ENCODE measurements around the gene PDCD4.
"Not testable (repeated sequence)": the region's sequence is repeated elsewhere in the genome, so short reads cannot be mapped to it uniquely, and the experiment has no call there.

PDCD4 gene

DNA sequence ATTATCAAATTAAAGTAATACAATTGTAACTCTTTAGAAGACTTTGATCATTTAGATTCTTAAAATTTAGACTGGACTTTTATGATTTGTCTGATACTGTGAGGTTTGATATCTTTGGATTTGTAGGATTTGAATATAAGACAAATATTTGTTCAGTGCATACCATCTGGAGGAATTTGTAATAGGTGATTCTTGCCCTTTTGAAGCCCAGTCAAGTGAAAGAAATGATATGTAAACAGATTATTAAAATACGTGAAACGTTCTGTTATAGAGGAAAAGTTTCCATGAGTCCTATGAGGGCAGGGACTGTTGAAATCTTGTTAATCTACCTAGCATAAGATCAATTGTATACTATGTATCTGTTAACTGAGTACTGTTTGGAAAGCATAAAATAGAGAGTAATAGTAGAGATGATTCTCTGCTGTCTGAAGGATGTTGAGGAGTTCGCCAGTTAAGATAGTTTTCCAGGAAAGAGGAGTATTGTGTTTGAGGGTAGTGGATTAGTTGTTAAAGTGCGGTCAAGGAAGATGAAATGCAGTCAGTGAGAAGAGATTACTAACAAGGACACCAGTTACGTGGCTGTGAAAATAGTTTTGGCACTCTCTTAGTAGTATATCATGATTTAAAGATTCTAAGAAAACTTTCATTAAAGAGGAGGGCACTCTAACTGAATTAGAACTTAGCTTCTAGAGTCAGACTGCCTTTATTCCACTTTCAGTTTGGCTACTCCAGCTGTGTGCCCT lies 14.4 kb downstream of the PDCD4 start:
- DNase-seq = no peak

DNA sequence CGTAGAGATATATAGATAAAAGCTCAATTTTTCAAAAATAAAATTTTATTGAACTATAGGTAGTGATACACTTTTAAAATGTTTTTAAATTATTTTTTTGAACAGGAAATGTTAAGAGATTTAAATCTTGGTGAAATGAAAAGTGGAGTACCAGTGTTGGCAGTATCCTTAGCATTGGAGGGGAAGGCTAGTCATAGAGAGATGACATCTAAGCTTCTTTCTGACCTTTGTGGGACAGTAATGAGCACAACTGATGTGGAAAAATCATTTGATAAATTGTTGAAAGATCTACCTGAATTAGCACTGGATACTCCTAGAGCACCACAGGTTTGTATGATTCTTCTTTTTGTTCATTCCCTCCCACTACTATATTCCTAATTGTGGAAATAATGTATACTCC lies 15.8 kb downstream of the PDCD4 start:
- DNase-seq = no peak

DNA sequence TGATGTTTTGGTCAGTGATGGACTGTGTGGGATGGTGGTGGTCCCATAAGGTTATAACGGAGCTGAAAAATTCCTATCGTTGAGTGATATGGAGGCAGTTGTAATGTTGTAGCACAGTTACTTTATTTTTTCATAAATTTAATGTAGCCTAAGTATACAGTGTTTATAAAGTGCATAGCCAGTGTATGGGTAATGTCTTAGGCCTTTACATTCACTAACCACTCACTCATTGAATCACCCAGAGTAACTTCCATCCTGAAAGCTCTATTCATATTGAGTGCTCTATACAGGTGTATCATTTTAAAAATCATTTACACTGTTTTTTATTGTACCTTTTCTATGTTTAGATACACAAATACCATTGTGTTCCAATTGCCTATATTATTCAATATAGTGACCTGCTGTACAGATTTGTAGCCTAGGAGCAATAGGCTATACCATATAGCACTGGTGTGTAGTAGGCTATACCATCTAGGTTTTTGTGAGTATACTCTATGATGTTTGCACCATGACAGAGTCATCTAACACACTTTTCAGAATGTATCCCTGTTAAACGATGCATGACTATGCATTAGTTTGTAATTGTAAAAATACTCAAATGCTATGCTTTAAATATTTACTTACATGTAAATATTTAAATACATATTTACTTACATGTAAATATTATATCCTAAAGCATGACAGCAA lies 21.0 kb downstream of the PDCD4 start:
- DNase-seq = no peak

DNA sequence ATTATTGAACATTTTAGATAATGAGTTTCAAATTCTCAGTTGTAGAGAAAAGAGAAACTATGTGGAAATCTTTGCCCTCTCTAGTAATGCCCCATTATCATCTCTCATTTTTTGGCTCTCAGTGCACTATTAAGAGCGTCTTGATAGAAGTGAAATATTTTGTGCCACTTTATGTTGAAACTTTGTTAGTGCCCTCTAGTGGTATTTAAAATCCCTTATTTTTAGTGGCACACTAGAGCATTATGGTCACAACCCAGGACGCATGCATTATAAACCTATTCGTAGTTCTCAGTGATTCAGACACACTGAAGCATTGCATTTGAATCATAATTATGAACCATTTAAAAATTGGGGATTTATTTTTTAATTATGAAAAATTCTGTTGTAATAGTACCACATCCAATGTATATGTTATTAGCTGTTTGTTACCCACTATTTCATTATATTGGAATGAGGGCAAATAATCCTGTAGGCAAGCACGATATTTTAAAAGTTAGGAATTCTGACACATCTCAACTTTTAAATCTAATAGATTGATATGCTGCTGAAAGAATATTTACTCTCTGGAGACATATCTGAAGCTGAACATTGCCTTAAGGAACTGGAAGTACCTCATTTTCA lies 21.9 kb downstream of the PDCD4 start:
- no peak for DNase-seq

DNA sequence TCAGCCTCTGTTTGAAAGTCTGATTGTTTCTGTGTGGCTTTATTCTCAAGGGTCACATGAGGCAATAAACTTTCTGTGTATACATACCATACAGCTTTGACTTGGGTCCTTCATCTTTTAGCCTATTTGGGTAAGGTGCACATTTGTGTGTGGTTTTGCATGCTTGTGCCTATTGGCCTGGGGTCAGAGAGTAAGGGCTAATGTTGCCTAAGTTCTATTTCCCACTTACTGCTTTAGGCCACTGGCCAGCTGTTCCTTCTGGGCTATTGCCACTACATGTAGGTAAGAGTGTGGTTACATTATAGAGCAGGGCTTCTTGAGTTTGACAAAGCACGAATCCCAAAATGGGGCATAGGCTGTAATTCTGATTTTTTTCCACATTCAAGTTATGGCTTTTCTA lies 25.5 kb downstream of the PDCD4 start:
- DNase-seq = no peak

DNA sequence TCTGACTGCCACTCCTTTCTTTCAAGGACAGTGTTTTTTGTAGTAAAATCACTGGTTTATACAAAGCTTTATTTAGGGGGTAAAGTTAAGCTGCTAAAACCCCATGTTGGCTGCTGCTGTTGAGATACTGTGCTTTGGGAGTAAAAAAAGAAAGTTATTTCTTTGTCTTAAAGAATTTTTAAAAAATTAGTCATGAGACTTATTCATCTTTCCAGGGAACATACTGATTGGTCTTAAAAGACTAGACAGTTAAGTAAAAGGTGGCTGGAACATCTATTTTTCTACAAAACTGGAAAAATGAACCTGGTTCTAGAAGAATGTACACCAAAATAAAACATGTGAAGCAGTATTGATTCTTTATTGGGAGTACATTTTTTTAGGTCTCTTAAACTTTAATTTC lies 26.7 kb downstream of the PDCD4 start:
- DNase-seq = no peak

DNA sequence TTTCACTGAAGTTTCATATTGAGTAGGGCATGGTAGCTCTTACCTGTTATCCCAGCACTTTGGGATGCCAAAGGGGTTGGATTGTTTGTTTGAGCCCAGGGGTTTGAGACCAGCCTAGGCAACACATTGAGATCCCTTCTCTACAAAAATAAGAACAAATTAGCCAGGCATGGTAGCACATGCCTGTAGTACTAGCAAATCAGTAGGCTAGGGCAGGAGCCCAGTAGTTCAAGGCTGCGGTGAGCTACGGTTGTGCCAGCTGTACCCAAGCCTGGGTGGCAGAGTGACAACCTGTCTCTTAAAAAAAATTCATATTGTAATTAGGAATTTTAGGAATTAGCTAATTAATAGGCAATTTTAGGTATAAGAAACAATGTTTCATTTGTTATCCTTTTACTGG lies 29.3 kb downstream of the PDCD4 start:
- DNase-seq = no peak

DNA sequence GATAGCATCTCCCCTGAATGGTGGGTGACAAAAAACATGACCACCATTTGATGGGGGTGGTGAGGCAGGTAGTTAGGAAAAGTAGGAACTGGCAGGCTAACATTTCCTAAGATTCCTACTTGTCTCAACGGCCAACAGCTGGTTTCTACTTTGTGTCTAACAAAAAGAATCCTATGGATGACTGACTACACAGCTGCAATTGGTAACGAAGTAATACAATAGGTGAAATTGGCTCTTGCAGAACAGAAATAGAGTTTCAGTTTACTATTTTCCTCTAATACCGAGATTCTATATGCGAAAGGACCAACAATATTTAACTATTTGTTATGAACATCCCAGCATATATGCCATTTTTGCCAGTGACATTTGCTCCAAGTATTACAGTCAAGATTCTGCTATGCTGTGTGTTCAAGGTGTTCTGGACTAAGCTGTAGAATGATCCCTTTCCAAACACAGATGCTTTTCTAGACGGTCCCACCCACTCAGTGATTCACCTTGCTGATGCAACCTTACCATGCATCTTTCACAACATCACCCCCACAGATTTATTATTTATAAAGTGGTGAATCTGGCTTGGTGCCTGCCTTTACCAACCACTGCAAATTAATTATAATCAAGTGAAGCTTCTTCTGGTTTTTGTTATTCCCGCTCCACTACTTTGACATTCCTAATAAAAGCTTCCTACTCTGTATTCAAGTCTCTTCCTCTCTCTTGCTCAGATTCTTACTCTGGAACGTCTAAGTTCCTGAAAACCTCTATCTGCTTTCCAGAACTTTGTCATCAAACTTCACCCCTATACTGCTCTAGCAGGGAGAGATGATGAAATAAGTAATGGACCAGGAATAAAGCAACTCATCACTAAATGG lies 30.5 kb downstream of the PDCD4 start:
- peak; percentile 53 for DNase-seq

DNA sequence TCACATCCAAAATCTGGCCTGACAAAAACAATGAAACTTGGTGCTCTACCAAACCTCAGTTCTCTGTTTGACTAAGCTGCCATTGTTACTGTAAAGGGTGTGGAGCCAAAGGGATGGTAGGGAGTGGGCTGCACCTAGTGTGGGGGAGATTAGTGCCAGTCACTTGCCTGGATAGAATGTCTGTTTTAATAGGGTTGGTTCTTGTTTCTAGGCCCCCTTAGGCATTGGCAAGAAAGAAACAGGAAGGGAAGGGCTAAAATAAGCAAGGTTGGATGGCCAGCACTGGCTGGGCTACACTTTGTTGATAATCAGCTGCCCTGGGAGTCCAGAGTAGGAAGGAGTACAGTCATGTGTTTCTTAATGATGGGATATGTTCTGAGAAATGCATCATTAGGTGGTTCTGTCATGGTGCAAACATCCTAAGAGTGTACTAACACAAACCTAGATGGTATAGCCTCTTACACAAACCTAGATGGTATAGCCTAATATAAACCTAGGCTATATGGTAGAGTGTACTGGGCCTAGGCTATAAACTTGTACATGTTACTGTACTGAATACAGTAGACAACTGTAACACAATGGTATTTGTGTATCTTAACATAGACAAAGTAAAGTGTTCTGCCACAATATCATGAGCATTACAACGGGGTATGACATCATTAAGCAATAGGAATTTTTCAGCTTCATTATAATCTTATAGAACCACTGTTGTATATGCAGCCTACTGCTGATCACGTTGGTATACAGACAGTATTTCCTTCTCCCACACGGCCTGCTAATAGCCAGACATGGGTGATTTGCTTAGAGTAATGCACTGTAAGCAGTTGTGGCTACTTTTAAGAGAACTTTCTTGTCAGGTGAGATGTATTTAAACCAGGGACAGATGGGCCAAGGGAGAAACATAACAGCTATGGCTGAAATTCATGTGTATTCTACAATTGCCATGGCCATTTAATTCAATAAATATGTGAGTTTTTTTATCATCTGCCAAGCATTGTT lies 31.9 kb downstream of the PDCD4 start:
- peak; percentile 27 for DNase-seq

DNA sequence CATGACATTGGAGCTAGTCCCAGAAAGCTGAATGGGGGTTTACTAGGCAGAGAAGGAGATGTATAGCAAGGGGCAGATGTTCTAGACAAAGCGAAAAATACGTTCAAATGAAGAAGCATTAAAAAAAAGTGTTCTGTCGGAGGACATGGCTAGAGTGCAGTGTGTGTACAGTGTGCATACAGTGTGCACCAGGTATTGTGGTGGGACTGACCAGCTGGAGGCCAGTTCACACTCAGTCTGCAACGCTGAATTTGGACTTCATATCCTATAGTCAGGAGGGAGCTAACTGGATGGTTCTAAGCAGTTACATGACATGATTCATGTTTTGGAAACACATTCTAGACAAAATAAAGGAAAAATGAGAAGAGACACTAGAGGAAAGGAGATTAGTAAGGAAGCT lies 38.4 kb downstream of the PDCD4 start:
- no peak for DNase-seq

DNA sequence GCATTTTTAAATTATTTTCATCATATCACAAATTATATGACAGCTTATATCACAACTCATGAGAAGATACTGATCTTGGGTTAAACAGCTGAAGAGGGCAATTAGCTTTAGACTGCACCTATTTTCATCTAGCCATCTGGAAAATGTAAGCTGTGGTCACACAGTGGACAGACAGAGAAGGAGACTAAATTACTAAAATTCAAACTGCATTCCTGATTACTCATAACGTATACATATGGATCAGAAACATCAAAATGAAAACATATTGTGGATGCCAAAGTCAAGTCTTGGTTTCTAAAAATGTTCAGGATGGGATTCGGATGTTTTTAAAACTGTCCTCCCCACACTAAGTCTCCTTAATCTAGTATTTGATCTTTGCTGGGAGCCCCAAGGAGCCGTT lies 40.6 kb downstream of the PDCD4 start:
- DNase-seq = no peak

DNA sequence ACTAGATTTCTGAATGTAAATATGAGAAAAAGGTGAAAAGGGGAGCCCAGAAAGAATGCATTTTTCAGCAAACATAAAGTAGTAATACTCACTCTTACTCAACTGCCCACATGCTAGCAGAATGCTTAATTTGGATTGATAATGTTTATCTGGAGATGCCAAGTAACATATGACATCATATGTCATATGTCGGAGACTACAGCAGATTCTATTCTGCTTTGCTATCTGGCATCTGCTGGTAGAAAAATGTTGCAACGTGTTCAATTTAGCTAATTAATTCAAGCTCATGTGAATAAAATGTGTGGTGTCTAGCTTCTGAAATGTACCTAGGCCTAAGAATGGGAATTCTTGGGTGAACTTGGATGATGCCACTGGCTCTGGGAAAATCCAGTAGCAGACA lies 42.7 kb downstream of the PDCD4 start:
- no peak for DNase-seq

DNA sequence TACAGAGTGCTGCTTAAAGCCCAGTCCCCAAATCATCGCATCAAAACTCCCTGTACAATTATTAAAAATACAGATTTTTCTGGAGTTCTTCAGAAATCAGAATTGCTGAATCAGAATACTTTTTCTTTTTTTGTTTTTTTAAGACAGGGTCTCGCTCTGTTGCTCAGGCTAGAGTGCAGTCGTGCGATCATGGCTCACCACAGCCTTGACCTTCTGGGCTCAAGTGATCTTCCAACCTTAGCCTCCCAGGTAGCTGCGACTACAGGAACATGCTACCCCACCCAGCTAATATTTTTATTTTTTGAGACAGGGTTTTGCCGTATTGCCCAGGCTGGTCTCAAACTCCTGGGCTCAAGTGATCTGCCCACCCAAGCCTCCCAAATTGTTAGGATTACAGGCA lies 43.3 kb downstream of the PDCD4 start:
- no peak for DNase-seq

DNA sequence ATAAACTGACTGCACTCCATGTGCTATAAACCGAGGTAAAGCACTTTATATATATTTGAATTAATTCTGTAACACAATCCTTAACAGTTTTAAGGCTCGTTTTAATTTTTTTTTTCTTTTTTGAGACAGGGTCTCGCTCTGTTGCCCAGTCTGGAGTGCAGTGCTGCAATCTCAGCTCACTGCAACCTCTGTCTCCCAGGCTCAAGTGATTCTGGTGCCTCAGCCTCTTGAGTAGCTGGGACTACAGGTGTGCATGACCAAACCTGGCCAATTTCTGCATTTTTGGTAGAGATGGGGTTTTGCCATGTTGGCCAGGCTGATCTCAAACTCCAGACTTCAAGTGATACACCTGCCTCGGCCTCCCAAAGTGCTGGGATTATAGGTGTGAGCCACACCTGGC lies 43.9 kb downstream of the PDCD4 start:
- DNase-seq = not testable (repeated sequence)

DNA sequence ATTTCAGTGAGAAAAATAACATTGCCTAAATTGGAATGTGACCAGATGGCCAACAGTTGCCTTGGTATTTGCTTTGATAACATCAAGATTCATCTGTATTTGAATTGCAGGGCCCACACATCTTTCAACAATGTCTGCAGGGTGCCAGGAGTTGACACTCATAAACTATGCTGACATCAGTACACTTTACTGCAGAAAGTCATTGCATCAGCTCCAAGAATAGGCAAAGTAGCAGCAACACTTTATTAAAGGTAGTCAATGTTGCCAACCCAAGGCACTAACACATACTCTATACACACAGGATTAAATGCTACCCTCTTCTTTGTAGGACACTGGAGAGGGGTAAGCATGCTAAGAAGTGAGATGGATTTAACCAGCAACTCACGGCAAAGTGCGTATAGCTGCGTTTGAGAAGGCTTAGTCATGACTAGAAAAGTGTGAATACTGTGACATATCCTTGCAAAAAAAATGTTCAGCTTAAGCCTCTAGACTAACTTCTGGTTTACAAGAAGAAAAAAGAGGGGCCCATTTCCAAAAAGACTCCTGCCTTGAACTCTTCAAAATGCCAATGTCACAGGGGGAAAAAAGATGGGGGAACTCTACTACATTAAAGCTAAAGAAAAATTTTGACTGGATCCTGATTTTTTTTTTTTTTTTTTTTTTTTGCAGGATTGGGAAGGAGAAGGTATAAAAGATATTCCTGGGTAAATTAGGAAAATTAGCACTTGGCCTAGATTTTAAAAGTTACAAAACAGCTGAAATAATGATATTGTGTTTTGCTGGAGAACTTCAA lies 45.0 kb downstream of the PDCD4 start:
- no peak for DNase-seq

DNA sequence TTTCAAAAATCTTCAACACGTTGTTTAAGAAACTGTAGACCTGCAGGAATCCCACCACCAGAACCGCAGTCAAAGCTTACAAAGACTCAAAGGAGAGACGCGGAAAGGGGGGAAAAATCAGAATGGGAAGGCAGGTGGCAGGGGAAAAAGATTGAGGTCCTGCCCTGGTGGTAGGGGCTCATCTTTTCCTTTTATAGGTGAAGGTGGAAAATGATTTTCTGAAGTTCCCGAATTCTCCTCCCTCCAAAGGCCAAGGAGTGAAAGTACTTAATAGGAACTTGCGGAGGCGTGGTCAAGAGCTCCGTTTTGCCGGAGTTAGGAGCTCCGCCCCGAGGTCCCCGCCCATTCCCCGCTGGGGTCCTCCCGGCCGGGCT lies 46.5 kb downstream of the PDCD4 start:
- DNase-seq = peak; percentile 95

DNA sequence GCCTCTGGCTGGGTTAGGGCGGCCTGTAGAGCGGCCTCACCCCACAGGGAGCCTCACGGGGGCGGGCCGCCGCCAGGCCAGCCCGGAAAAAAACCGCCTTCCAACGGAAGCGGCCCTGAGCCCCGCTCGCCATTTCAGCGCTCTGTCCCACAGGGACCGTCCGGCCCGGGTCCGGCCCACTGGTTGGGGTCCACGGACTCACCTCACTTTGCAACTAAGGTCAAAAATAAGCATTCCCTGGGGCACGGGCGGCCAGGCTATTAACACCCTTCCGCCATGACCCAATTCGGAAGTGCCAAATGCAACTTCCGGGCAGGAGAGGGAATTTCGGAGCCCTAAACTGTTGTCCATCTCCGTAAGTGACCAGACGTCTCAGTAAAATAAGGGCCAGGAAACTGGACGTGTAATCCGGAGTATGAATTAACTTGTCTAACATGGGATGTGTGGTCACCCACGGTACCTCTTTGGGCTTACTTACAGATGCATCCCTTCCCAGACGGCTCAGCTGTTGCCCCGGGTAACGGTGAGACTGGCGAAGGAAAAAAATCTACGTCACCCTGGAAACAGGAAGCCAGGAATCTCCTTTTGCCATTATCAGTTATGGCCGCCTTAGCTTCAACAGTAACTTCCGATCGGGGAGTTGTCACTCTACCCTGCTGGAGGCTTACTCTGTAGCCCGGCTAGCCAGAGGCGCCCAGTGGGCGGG lies 47.1 kb downstream of the PDCD4 start, which contains the start of gene BBIP1:
Gene BBIP1, minus strand, starts transcription at position 538 of the 706 bp plus-strand sequence. CDS start 1,023 bp downstream, outside the sequence.
- no peak for DNase-seq

DNA sequence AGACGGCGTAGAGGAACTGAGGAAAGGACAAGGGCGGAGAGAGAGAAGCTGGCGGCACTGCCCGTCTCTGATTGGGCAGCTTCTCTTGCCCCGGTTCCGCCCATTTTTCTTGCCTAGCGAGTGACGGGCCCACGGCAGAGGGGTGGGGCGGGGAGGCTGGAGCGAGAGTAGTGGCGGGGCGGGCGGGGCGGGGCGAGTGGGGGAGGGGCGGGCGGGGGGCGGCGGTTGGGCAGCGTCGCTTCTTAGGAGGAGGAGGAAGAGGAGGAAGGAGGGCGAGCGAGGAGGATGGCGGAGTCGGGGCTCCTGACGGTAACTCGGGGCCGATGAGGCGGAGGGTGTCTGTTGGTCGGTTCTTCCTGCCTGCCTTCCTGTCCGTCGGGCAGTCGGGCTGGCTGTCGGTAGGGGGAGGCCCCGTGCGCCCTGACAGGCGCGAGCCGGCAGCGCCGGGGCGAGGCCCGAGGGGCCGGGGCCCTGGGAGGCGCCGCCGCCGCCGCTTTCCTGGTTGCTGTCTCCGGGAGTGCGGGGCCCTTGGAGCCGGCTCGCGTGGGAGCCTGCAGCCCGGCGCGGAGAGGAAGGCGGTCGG lies 47.7 kb downstream of the PDCD4 start, which contains the start of gene SHOC2:
Gene SHOC2, plus strand, starts transcription at position 256 of the 583 bp plus-strand sequence. CDS start 44,755 bp downstream, outside the sequence.
- DNase-seq = peak; percentile 99

DNA sequence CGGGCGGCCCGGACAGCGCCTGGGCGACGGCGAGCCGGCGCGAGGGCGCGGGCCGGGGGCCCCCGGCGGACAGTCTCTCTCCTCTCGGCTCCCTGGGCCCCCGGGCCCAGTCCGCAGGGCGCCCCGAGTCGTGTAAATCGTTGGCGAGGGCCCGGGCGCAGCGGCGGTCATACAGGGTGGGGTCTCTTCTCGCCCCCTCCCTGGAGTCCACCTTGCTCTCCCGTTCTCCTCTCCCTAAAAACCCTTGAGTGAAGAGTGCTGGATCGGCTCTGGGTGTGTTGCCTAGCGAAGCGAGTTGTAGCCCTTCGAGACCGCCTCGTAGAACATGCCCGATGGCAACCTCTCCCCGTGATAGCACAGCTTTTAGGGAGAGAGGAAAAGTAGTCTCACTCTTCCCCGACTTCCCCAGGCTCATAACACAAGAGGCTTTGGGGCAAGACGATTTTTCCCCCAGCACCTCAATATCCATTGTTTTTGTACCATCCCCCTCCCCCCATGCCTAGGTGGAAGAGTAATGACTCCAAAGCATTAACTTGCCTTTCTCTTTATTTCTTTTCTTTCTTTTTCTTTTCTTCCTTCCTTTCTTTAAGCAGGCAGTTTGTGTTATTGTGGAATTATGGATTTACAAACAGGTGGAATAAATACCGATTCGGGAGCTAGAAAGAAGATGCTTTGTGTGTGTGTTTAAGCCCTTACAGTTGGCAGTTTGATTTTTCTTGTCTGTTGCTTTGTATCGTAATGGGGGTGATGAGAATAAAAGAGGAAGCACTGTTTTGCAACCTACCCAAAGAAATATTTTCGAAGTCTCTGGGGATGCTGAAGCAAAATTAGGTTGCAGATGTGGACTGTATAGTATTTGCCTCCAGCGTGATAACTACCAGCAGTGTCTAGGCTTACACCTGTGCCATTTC lies 48.5 kb downstream of the PDCD4 start:
- DNase-seq = peak; percentile 30

Measured in stimulated activated CD4-positive, alpha-beta T cell treated with anti-CD3 and anti-CD28 coated beads, Interleukin-15, amount 100 ng/mL, for 24 hours (primary cell).